H1 (cell line): ENCODE results near the gene SUSD6. TPM values are rescaled to one million over a fixed set of nuclear protein-coding genes. Genes with fewer than 3 reads are reported as not detected.

Experiments used
- CTCF ChIA-PET: fragments of 300-600 bp; sonication (Branson Sonifier 250); formaldehyde crosslinking; loops from one replicate; lab custom pipeline; 2021; ENCODE audit not compliant: partially characterized antibody; lab: Charles Lee
- POLR2A ChIA-PET: fragments of 300-600 bp; sonication (Branson Sonifier 250); formaldehyde crosslinking; loops from one replicate; lab custom pipeline; 2021; ENCODE audit warnings: inconsistent platforms; ENCODE audit not compliant: partially characterized antibody; lab: Charles Lee
- DNase-seq, 2 experiments: peaks; one replicate each; pipeline versions ENCODE4 v3.0.0 to v3.0.0-alpha.2; 2010 to 2022; ENCODE audit warnings: low spot score in 2 of 2, low read depth in 1 of 2, mixed read lengths in 1 of 2
- FAIRE-seq: peaks from 2 replicates; lab custom pipeline; 2011; peaks lifted over from hg19 to GRCh38; lab: Jason Lieb, UNC
- H2AFZ ChIP-seq: 2 replicates; pipeline ENCODE4 v1.8.1; 2012; ENCODE audit warnings: low read length, inconsistent platforms
- H2AK5ac ChIP-seq: 2 replicates; pipeline ENCODE4 v1.6.1; 2013; ENCODE audit warnings: low read depth, low read length
- H2BK120ac ChIP-seq: replicated peaks from 2 replicates; pipeline ENCODE3; 2013; ENCODE audit warnings: low read depth, low read length, inconsistent platforms
- H2BK12ac ChIP-seq: 2 replicates; pipeline ENCODE4 v1.6.1; 2013; ENCODE audit warnings: low read depth, low read length
- H2BK15ac ChIP-seq: 2 replicates; pipeline ENCODE4 v1.6.1; 2013; ENCODE audit warnings: low read length
- H2BK20ac ChIP-seq: 2 replicates; pipeline ENCODE4 v1.6.1; 2013; ENCODE audit warnings: low read length
- H2BK5ac ChIP-seq: 2 replicates; pipeline ENCODE4 v1.6.1; 2013; ENCODE audit warnings: low read depth, low read length
- H3K14ac ChIP-seq: 2 replicates; pipeline ENCODE4 v1.6.1; 2013; ENCODE audit warnings: inconsistent platforms; ENCODE audit not compliant: insufficient read length
- H3K18ac ChIP-seq: 2 replicates; pipeline ENCODE4 v1.6.1; 2013; ENCODE audit warnings: low read length; ENCODE audit errors: extremely low read depth
- H3K23ac ChIP-seq: 2 replicates; pipeline ENCODE4 v1.6.1; 2013; ENCODE audit warnings: inconsistent platforms; ENCODE audit not compliant: insufficient read length
- H3K23me2 ChIP-seq: 2 replicates; pipeline ENCODE4 v1.6.1; 2013; ENCODE audit warnings: low read depth, low read length
- H3K27ac ChIP-seq: 2 replicates; pipeline ENCODE4 v1.6.1; 2011; ENCODE audit warnings: low read depth, low read length, inconsistent platforms
- H3K27me3 ChIP-seq, 4 experiments: replicated peaks in 1 of 4; 1 replicate in 1 of 4; 2 replicates in 3 of 4; pipeline versions ENCODE4 v1.6.1 to v1.8.1; 2011 to 2013; ENCODE audit warnings: low read length in 3 of 4, mild to moderate bottlenecking in 3 of 4, inconsistent platforms in 2 of 4, mixed read lengths in 2 of 4, moderate library complexity in 1 of 4; ENCODE audit not compliant: control insufficient read depth in 3 of 4, insufficient read depth in 3 of 4; ENCODE audit errors: extremely low read depth in 1 of 4
- H3K36me3 ChIP-seq, 4 experiments: 2 replicates each; pipeline versions ENCODE4 v1.6.1 to v1.8.1; 2011 to 2013; ENCODE audit warnings: mild to moderate bottlenecking in 4 of 4, low read length in 3 of 4, moderate library complexity in 2 of 4, control low read depth in 1 of 4, inconsistent platforms in 1 of 4; ENCODE audit not compliant: insufficient read depth in 4 of 4, control insufficient read depth in 2 of 4
- H3K4ac ChIP-seq: replicated peaks from 2 replicates; pipeline ENCODE3; 2013; ENCODE audit warnings: low read length, low read depth, mixed read lengths, inconsistent platforms; ENCODE audit not compliant: insufficient read length
- H3K4me1 ChIP-seq, 4 experiments: replicated peaks in 1 of 4; 1 replicate in 1 of 4; 2 replicates in 3 of 4; pipeline versions ENCODE4 v1.6.1 to v1.8.1; 2011 to 2013; ENCODE audit warnings: low read length in 3 of 4, inconsistent platforms in 2 of 4, mixed read lengths in 1 of 4; ENCODE audit not compliant: insufficient read depth in 4 of 4, control insufficient read depth in 3 of 4
- H3K4me2 ChIP-seq, 2 experiments: 2 replicates each; pipeline versions ENCODE4 v1.6.1 to v1.8.1; 2011 to 2013; ENCODE audit warnings: low read depth in 2 of 2, low read length in 2 of 2, control low read depth in 1 of 2, inconsistent platforms in 1 of 2, mild to moderate bottlenecking in 1 of 2; ENCODE audit not compliant: insufficient read depth in 1 of 2
- H3K4me3 ChIP-seq, 4 experiments: fragments of 200-600, 300-600 bp in 1 of 4; sonication (generic), shearing (Covaris generic), sonication (Bioruptor Twin) in 1 of 4; 2 replicates each; pipeline versions ENCODE4 v1.5.1 to v1.8.1; 2011 to 2016; ENCODE audit warnings: low read length in 4 of 4, low read depth in 3 of 4, control low read depth in 2 of 4, inconsistent platforms in 2 of 4, mild to moderate bottlenecking in 2 of 4, mixed read lengths in 1 of 4, moderate library complexity in 1 of 4; ENCODE audit not compliant: insufficient read depth in 2 of 4; ENCODE audit errors: extremely low read depth in 1 of 4
- H3K56ac ChIP-seq: replicated peaks from 2 replicates; pipeline ENCODE3; 2013; ENCODE audit warnings: low read depth, mild to moderate bottlenecking, mixed read lengths, low read length, inconsistent platforms; ENCODE audit not compliant: insufficient read length
- H3K79me1 ChIP-seq: 2 replicates; pipeline ENCODE4 v1.6.1; 2013; ENCODE audit warnings: low read depth, low read length, control low read depth
- H3K79me2 ChIP-seq, 2 experiments: 2 replicates each; pipeline versions ENCODE4 v1.6.1 to v1.8.1; 2012 to 2013; ENCODE audit warnings: low read length in 2 of 2, mild to moderate bottlenecking in 2 of 2, inconsistent platforms in 1 of 2; ENCODE audit not compliant: insufficient read depth in 2 of 2, control insufficient read depth in 1 of 2
- H3K9ac ChIP-seq, 4 experiments: replicated peaks in 1 of 4; 1 replicate in 1 of 4; 2 replicates in 3 of 4; pipeline versions ENCODE4 v1.6.1 to v1.8.1; 2011 to 2013; ENCODE audit warnings: low read depth in 3 of 4, low read length in 3 of 4, control low read depth in 2 of 4, mild to moderate bottlenecking in 2 of 4, moderate library complexity in 2 of 4, inconsistent platforms in 1 of 4; ENCODE audit errors: extremely low read depth in 1 of 4
- H3K9me3 ChIP-seq, 2 experiments: 2 replicates each; pipeline versions ENCODE4 v1.6.1 to v1.8.1; 2012 to 2013; ENCODE audit warnings: mild to moderate bottlenecking in 2 of 2, moderate library complexity in 2 of 2, control low read depth in 1 of 2, inconsistent platforms in 1 of 2, low read depth in 1 of 2, low read length in 1 of 2, mixed read lengths in 1 of 2; ENCODE audit not compliant: insufficient read depth in 2 of 2
- H4K20me1 ChIP-seq, 2 experiments: replicated peaks in 1 of 2; 2 replicates each; pipeline versions ENCODE3 to v1.8.1; 2011 to 2013; ENCODE audit warnings: inconsistent platforms in 2 of 2, low read length in 2 of 2, mild to moderate bottlenecking in 1 of 2; ENCODE audit not compliant: insufficient read depth in 2 of 2, control insufficient read depth in 1 of 2
- H4K5ac ChIP-seq: 2 replicates; pipeline ENCODE4 v1.6.1; 2013; ENCODE audit warnings: low read length, low read depth, mixed read lengths, inconsistent platforms; ENCODE audit not compliant: insufficient read length
- H4K8ac ChIP-seq: 2 replicates; pipeline ENCODE4 v1.8.0; 2013; ENCODE audit warnings: mild to moderate bottlenecking, moderate library complexity, low read length, inconsistent platforms; ENCODE audit not compliant: insufficient read depth; ENCODE audit errors: extremely low read depth
- H4K91ac ChIP-seq: replicated peaks from 2 replicates; pipeline ENCODE3; 2013; ENCODE audit warnings: low read length, mixed read lengths, inconsistent platforms; ENCODE audit not compliant: insufficient read length
- ATF3 ChIP-seq: IDR thresholded peaks from 2 replicates; pipeline ENCODE4 v1.6.1; 2011; ENCODE audit warnings: low read depth, mild to moderate bottlenecking, low read length; ENCODE audit not compliant: insufficient read depth
- CHD1 ChIP-seq: IDR thresholded peaks from 2 replicates; pipeline ENCODE4 v1.6.1; 2012; ENCODE audit warnings: low read depth, low read length, improper control_type of control experiment
- CTBP2 ChIP-seq: IDR thresholded peaks from 2 replicates; pipeline ENCODE4 v1.7.0; 2011; ENCODE audit warnings: borderline replicate concordance, mild to moderate bottlenecking, moderate library complexity, mixed read lengths, low read length; ENCODE audit not compliant: insufficient read depth, insufficient read length
- SAP30 ChIP-seq: fragments of 300-600 bp; sonication (generic); IDR thresholded peaks from 2 replicates; pipeline ENCODE4 v1.7.1; 2012; ENCODE audit warnings: low read length, moderate library complexity, mild to moderate bottlenecking, inconsistent platforms; ENCODE audit not compliant: insufficient read depth, insufficient replicate concordance
- TAF1 ChIP-seq: IDR thresholded peaks from 2 replicates; pipeline ENCODE4 v1.6.1; 2011; ENCODE audit warnings: mild to moderate bottlenecking, low read depth, low read length
- polyA plus RNA-seq, 7 experiments: library from polyadenylated mRNA; depleted of rRNA in 3 of 7; stranded (reverse) in 5 of 7; unstranded in 2 of 7; fragments of >200 nt in 5 of 7; fragments of 200-250 nt in 2 of 7; gene quantifications; 1 replicate in 5 of 7; 2 replicates in 1 of 7; 4 replicates in 1 of 7; pipeline versions ENCODE4 v1.2.1 to v1.2.3, GENCODE V29; 2011 to 2013; ENCODE audit warnings: missing spikeins in 2 of 7, mixed read lengths in 2 of 7
- total RNA-seq: library from RNA; stranded (reverse); fragmentation: NEBNext Ultra II Directional; extraction: Animal tissue kit (Norgen Biotek cat#: 25700); gene quantifications from 2 replicates; pipeline ENCODE4 v1.2.1, GENCODE V29; 2021

Gene SUSD6
- total and polyA plus RNA-seq, 2 of the 8 experiments (the other 6 are each of a cell fraction or from before 2014, with no cell fraction given): 3.0 to 3.8 TPM

- H3K9ac ChIP-seq: no peak overlapping the region
- no peak overlapping the region for H3K23ac ChIP-seq
- ChIA-PET CTCF (interaction anchor here (0.8 to 7.8 kb wide), 5 partner anchors 13 to 66 kb away, joined by 3 to 61 read pairs (median 6); partner anchors contain the start of gene CCDC177), POLR2A (interaction anchor here (2.8 kb wide), 1 partner anchor 10 kb away, joined by 14 read pairs; no protein-coding TSS in a partner anchor)
- H4K5ac ChIP-seq: no peak overlapping the region
- TF ChIP-seq SAP30 (no peak), TAF1 (no peak), CTBP2 (no peak), ATF3 (no peak), CHD1 (no peak)
- no peak overlapping the region for H3K4me3 ChIP-seq
- H2BK120ac ChIP-seq: no peak overlapping the region
- H3K36me3 ChIP-seq: no peaks in the 10 kb centered on the region
- H2AK5ac ChIP-seq: no peak overlapping the region
- no peak overlapping the region for H4K8ac ChIP-seq
- no peak overlapping the region for H4K91ac ChIP-seq
- no peaks in the 10 kb centered on the region; a peak in 1 of 7 replicates for H3K27me3 ChIP-seq
- no peak overlapping the region for H2BK12ac ChIP-seq
- H3K79me2 ChIP-seq: no peaks in the 10 kb centered on the region
- H2AFZ ChIP-seq: no peak overlapping the region
- H3K56ac ChIP-seq: no peak overlapping the region
- no peak overlapping the region for H3K14ac ChIP-seq
- H3K18ac ChIP-seq: no peak overlapping the region
- no peak overlapping the region for H3K4ac ChIP-seq
- H2BK5ac ChIP-seq: no peak overlapping the region
- no peak overlapping the region for H2BK15ac ChIP-seq
- H3K23me2 ChIP-seq: no peaks in the 10 kb centered on the region
- no peaks in the 10 kb centered on the region; a peak in 1 of 7 replicates for H3K4me1 ChIP-seq
- no peak overlapping the region for H3K27ac ChIP-seq
- H3K79me1 ChIP-seq: no peaks in the 10 kb centered on the region
- no peaks in the 10 kb centered on the region for H3K9me3 ChIP-seq
- no peak overlapping the region for H3K4me2 ChIP-seq
- FAIRE-seq (no peak), DNase-seq (no peak)
- no peak overlapping the region for H2BK20ac ChIP-seq
- no peaks in the 10 kb centered on the region for H4K20me1 ChIP-seq
Measured at GRCh38 chr14:69561893-69562292, 49.5 kb upstream of the SUSD6 start.
